K562 (cell line): Measurements from ENCODE around the gene SRGN. TPM values are rescaled to one million over a fixed set of nuclear protein-coding genes. Genes with fewer than 3 reads are reported as not detected.

Source experiments
- ATAC-seq: fragments of 200-7000 bp; cut with Tn5 transposase; 3 replicates; pipeline ENCODE4 v1.9.1; 2020; ENCODE audit warnings: moderate library complexity
- BruUV-seq: library from RNA; stranded (reverse); fragments of 400-500 nt; replicated peaks from 2 replicates; lab custom pipeline; 2021; lab: Mats Ljungman, UMichigan
- CTCF ChIA-PET: fragments of 300-600 bp; formaldehyde crosslinking; extraction: SDS; loops from one replicate; lab custom pipeline; 2021; ENCODE audit warnings: low intra/inter-chr PET ratio; lab: Yijun Ruan, JAX
- POLR2A ChIA-PET: fragments of 300-600, 350-650 bp; sonication (Branson Sonifier 250); formaldehyde crosslinking; extraction: SDS; loops from one replicate; lab custom pipeline; 2021; ENCODE audit warnings: antibody characterized with exemption, inconsistent platforms; lab: Yijun Ruan, JAX
- DNase-seq, 4 experiments: peaks; one replicate each; pipeline versions ENCODE4 v3.0.0 to v3.0.0-alpha.2; 2011 to 2018; ENCODE audit warnings: low spot score in 3 of 4, mixed read lengths in 3 of 4; ENCODE audit errors: extremely low read depth in 1 of 4
- FAIRE-seq: peaks from 2 replicates; lab custom pipeline; 2011; peaks lifted over from hg19 to GRCh38; lab: Jason Lieb, UNC
- H2AFZ ChIP-seq: 2 replicates; pipeline ENCODE4 v1.6.0; 2011; ENCODE audit warnings: low read depth, low read length, control low read depth, inconsistent platforms
- H3K27ac ChIP-seq: fragments of 200-600 bp; 3 replicates; pipeline ENCODE4 v1.8.0; 2011; ENCODE audit warnings: low read depth, mild to moderate bottlenecking, control low read depth, inconsistent platforms, low read length, moderate library complexity, mixed read lengths; ENCODE audit errors: extremely low read depth
- H3K27me3 ChIP-seq, 2 experiments: fragments of 300-600 bp in 1 of 2; 2 replicates in 1 of 2; 3 replicates in 1 of 2; pipeline versions ENCODE4 v1.6.0 to v1.8.0; 2011; ENCODE audit warnings: inconsistent platforms in 2 of 2, low read length in 2 of 2, mild to moderate bottlenecking in 1 of 2, mixed read lengths in 1 of 2, moderate library complexity in 1 of 2; ENCODE audit not compliant: control insufficient read depth in 2 of 2, insufficient read depth in 2 of 2
- H3K36me3 ChIP-seq: fragments of 300-600 bp; 3 replicates; pipeline ENCODE4 v1.8.0; 2011; ENCODE audit warnings: mild to moderate bottlenecking, low read length, inconsistent platforms; ENCODE audit not compliant: control insufficient read depth, insufficient read depth
- H3K4me1 ChIP-seq, 2 experiments: fragments of 200-600 bp in 1 of 2; replicated peaks in 1 of 2; 2 replicates in 1 of 2; 3 replicates in 1 of 2; pipeline versions ENCODE4 v1.5.1 to v1.8.0; 2011; ENCODE audit warnings: inconsistent platforms in 2 of 2, low read length in 2 of 2, mild to moderate bottlenecking in 1 of 2, mixed read lengths in 1 of 2, moderate library complexity in 1 of 2; ENCODE audit not compliant: control insufficient read depth in 2 of 2, insufficient read depth in 2 of 2
- H3K4me2 ChIP-seq: 2 replicates; pipeline ENCODE4 v1.6.1; 2011; ENCODE audit warnings: low read length, control low read depth, inconsistent platforms, mixed read lengths; ENCODE audit not compliant: insufficient read depth
- H3K4me3 ChIP-seq: fragments of 200-600 bp; sonication (generic), shearing (Covaris generic); 2 replicates; pipeline ENCODE4 v1.5.1; 2016; ENCODE audit warnings: control low read depth, inconsistent platforms
- H3K79me2 ChIP-seq: fragments of 200-600 bp; 3 replicates; pipeline ENCODE4 v1.8.0; 2011; ENCODE audit warnings: low read length, inconsistent platforms; ENCODE audit not compliant: control insufficient read depth, insufficient read depth
- H3K9ac ChIP-seq, 2 experiments: 2 replicates each; pipeline versions ENCODE4 v1.6.0 to v1.6.1; 2011; ENCODE audit warnings: low read depth in 2 of 2, low read length in 2 of 2, control low read depth in 1 of 2, inconsistent platforms in 1 of 2, mild to moderate bottlenecking in 1 of 2, mixed read lengths in 1 of 2; ENCODE audit not compliant: insufficient read depth in 1 of 2
- H3K9me1 ChIP-seq: one replicate; pipeline ENCODE4 v1.6.0; 2011; ENCODE audit warnings: inconsistent platforms, mild to moderate bottlenecking, low read length, moderate library complexity; ENCODE audit not compliant: control insufficient read depth, insufficient read depth
- H3K9me3 ChIP-seq: replicated peaks from 2 replicates; pipeline ENCODE4 v1.5.1; 2011; ENCODE audit warnings: low read depth, low read length, inconsistent platforms; ENCODE audit not compliant: control insufficient read depth, insufficient read depth
- H4K20me1 ChIP-seq: replicated peaks from 2 replicates; pipeline ENCODE4 v1.6.1; 2011; ENCODE audit warnings: low read length, inconsistent platforms, mixed read lengths; ENCODE audit not compliant: control insufficient read depth, insufficient read depth
- CTCF ChIP-seq, 3 experiments: IDR thresholded peaks in 2 of 3; conservative IDR thresholded peaks in 1 of 3; 2 replicates each; pipeline ENCODE4 v1.5.1; 2011 to 2012; ENCODE audit warnings: low read length in 3 of 3, mild to moderate bottlenecking in 3 of 3, control low read depth in 2 of 3, improper control_type of control experiment in 1 of 3, inconsistent platforms in 1 of 3, low read depth in 1 of 3, mixed read lengths in 1 of 3, moderate library complexity in 1 of 3; ENCODE audit not compliant: insufficient read depth in 2 of 3
- E2F4 ChIP-seq: sonication (generic); formaldehyde crosslinking; IDR thresholded peaks from 2 replicates; pipeline ENCODE4 v1.8.0; 2022; ENCODE audit warnings: mild to moderate bottlenecking, low read depth, missing genetic modification reagents
- NBN ChIP-seq: fragments of 450-650 bp; IDR thresholded peaks from 2 replicates; pipeline ENCODE4 v1.6.1; 2016; ENCODE audit warnings: low read depth, mild to moderate bottlenecking
- RHOXF2B ChIP-seq: fragments of 250-450 bp; sonication (Bioruptor Pico); conservative IDR thresholded peaks from 2 replicates; pipeline ENCODE4 v1.5.1; 2021
- SAFB ChIP-seq: fragments of 200-400 bp; formaldehyde crosslinking; IDR thresholded peaks from 2 replicates; pipeline ENCODE4 v1.6.1; 2017; ENCODE audit warnings: low read depth, low read length, borderline replicate concordance
- TRIM25 ChIP-seq: fragments of 450-650 bp; IDR thresholded peaks from 2 replicates; pipeline ENCODE4 v1.7.0; 2016; ENCODE audit warnings: borderline replicate concordance
- USF2 ChIP-seq: sonication (generic); formaldehyde crosslinking; IDR thresholded peaks from 2 replicates; pipeline ENCODE4 v1.5.0; 2020; ENCODE audit warnings: missing genetic modification reagents
- ZBTB17 ChIP-seq: fragments of 450-650 bp; formaldehyde crosslinking; IDR thresholded peaks from 2 replicates; pipeline ENCODE4 v1.4.0; 2020; ENCODE audit warnings: mild to moderate bottlenecking
- WGBS: fragments of 100-300 bp; shearing (Covaris generic); methylation state at CpG from one replicate; pipeline ENCODE4 v1.1.6; 2016; ENCODE audit warnings: low coverage, mixed read lengths; ENCODE audit not compliant: insufficient coverage; ENCODE audit errors: missing lambda C conversion rate; 5-methylcytosine and 5-hydroxymethylcytosine counted together
- in situ Hi-C: fragments of 300-500 bp; cut with MboI; formaldehyde crosslinking; loops from 4 replicates; pipeline ENCODE4 v1.15.0; 2018; ENCODE audit warnings: inconsistent platforms, mixed read lengths
- intact Hi-C: fragments of 100-400 bp; cut with micrococcal nuclease; formaldehyde crosslinking; loops from 2 replicates; pipeline ENCODE4 v1.14.2; 2022
- polyA plus RNA-seq, 8 experiments: library from polyadenylated mRNA; depleted of rRNA in 4 of 8; stranded (reverse) in 5 of 8; unstranded in 3 of 8; fragments of >200 nt; fragmentation: Nextera tagmentation in 2 of 8; fragmentation: Illumina TruSeq in 1 of 8; extraction: Ambion mirVana in 2 of 8; extraction: Trizol in 1 of 8; gene quantifications; 2 replicates each; pipeline versions ENCODE4 v1.2.1 to v1.2.3, GENCODE V29; 2011 to 2014; ENCODE audit warnings: inconsistent platforms in 1 of 8, missing spikeins in 1 of 8
- total RNA-seq, 7 experiments: library from RNA; depleted of rRNA in 6 of 7; stranded (reverse); fragments of >200 nt in 6 of 7; fragmentation: Illumina TruSeq in 2 of 7; extraction: Trizol in 2 of 7; gene quantifications; 2 replicates each; pipeline versions ENCODE4 v1.2.1 to v1.2.3, GENCODE V29; 2011 to 2021; ENCODE audit warnings: low replicate concordance in 1 of 7

The SRGN gene
- total and polyA plus RNA-seq, 9 of the 15 experiments (the other 6 are each of a cell fraction or from before 2014, with no cell fraction given): 136 to 304 (median 180) TPM

- no peaks in the 10 kb centered on the region for H3K79me2 ChIP-seq
- in situ Hi-C loops (no loop called here), intact Hi-C loops (no loop called here)
- H3K4me3 ChIP-seq: no peak overlapping the region
- CTCF ChIA-PET: no interaction called here
- no peak overlapping the region for H3K4me2 ChIP-seq
- no peaks in the 10 kb centered on the region for H3K9me3 ChIP-seq
- H3K9ac ChIP-seq: no peak overlapping the region
- FAIRE-seq: no peak
- BruUV-seq: no TSS peak
- POLR2A ChIA-PET: interaction anchor here (0.7 to 1.7 kb wide), 5 partner anchors 19 to 1211 kb away, joined by 3 to 6 read pairs (median 3); no protein-coding TSS in a partner anchor
- peaks cover 7 to 34% of the 10 kb centered on the region in 2 experiments for H3K4me1 ChIP-seq
- H3K27me3 ChIP-seq: no peaks in the 10 kb centered on the region
- 71% methylated on average over 5 of the region's 5 CpGs for WGBS
- no peak overlapping the region for H3K27ac ChIP-seq
- no peaks in the 10 kb centered on the region for H3K9me1 ChIP-seq
- no peak for DNase-seq
- no peak for ATAC-seq
- H4K20me1 ChIP-seq: no peaks in the 10 kb centered on the region
- H2AFZ ChIP-seq: peak overlapping the region; percentile 98
- TF ChIP-seq TRIM25: no peak
- TF ChIP-seq RHOXF2B (CRISPR knock-in tag): no peak
- no peaks in the 10 kb centered on the region for H3K36me3 ChIP-seq
These were observed 25.0 kb upstream of the SRGN start for GRCh38 chr10:69062901-69063300.

- H3K4me2 ChIP-seq: no peak overlapping the region
- H3K36me3 ChIP-seq: no peaks in the 10 kb centered on the region
- no peaks in the 10 kb centered on the region for H3K9me1 ChIP-seq
- intact Hi-C loops (no loop called here), in situ Hi-C loops (no loop called here)
- ATAC-seq: peak; percentile 62
- no peak overlapping the region for H3K27ac ChIP-seq
- peak overlapping the region; percentile 93 for H2AFZ ChIP-seq
- FAIRE-seq: no peak
- H3K27me3 ChIP-seq: no peaks in the 10 kb centered on the region
- CTCF ChIA-PET: no interaction called here
- no peaks in the 10 kb centered on the region for H4K20me1 ChIP-seq
- peak; percentile 47 to 57 (median 53) for DNase-seq
- WGBS: 44% methylated on average over 6 of the region's 6 CpGs
- no peak overlapping the region for H3K9ac ChIP-seq
- H3K79me2 ChIP-seq: no peaks in the 10 kb centered on the region
- H3K4me1 ChIP-seq: peaks cover 12 to 39% of the 10 kb centered on the region in 2 experiments
- POLR2A ChIA-PET: interaction anchor here (0.7 to 1.5 kb wide), 5 partner anchors 11 to 69 kb away, joined by 3 to 4 read pairs (median 4); no protein-coding TSS in a partner anchor
- no TSS peak for BruUV-seq
- H3K4me3 ChIP-seq: no peak overlapping the region
- no peaks in the 10 kb centered on the region for H3K9me3 ChIP-seq
- no peak for TF ChIP-seq USF2
- no peak for TF ChIP-seq SAFB
- no peak for TF ChIP-seq E2F4 (CRISPR knock-in tag)
- TF ChIP-seq NBN: no peak
- no peak for TF ChIP-seq ZBTB17 (CRISPR knock-in tag)
- TF ChIP-seq CTCF (IDR thresholded peaks at IDR 0.05 in 2 of 3, conservative IDR thresholded peaks at IDR 0.05 in 1 of 3; ENCODE audit: insufficient read depth in 2 of 3, low read depth in 1 of 3, low read length in 3 of 3): peak; percentile 46 to 69 (median 56)
These were observed 23.1 kb upstream of the SRGN start for GRCh38 chr10:69064762-69065328.
